Measurements from ENCODE around the gene MBNL1. TPM values are rescaled to one million over a fixed set of nuclear protein-coding genes. Genes with fewer than 3 reads are reported as not detected.
"Not testable (repeated sequence)": the region's sequence is repeated elsewhere in the genome, so short reads cannot be mapped to it uniquely, and the experiment has no call there.

The MBNL1 gene
- total RNA-seq, 2 donors from 2014 or later: 199 to 327 TPM

- H3K9me3 ChIP-seq: no peaks in the 10 kb centered on the region
- TF ChIP-seq CTCF (IDR thresholded peaks at IDR 0.05): no peak
- no peak for DNase-seq (ENCODE audit: low spot score)
- peak overlapping the region; percentile 74 to 86 for H3K27ac ChIP-seq
- no peaks in the 10 kb centered on the region for H3K36me3 ChIP-seq
- peaks cover 0 to 82% of the 10 kb centered on the region in 2 donors for H3K4me1 ChIP-seq
- H3K4me3 ChIP-seq: no peak overlapping the region
- H3K27me3 ChIP-seq: no peaks in the 10 kb centered on the region
These were observed 63.3 kb downstream of the MBNL1 start for GRCh38 chr3:152331998-152332397.

GRCh38 chr3:152333928-152334327 lies 65.2 kb downstream of the MBNL1 start:
- Histone ChIP-seq H3K36me3 (no peaks in the 10 kb centered on the region), H3K27me3 (no peaks in the 10 kb centered on the region), H3K4me1 (peaks cover 0 to 74% of the 10 kb centered on the region in 2 donors), H3K9me3 (no peaks in the 10 kb centered on the region), H3K4me3 (no peak overlapping the region), H3K27ac (peak overlapping the region in 1 of 2 donors; percentile 4)
- DNase-seq (ENCODE audit: low spot score): no peak
- no peak for TF ChIP-seq CTCF (IDR thresholded peaks at IDR 0.05)

DNA sequence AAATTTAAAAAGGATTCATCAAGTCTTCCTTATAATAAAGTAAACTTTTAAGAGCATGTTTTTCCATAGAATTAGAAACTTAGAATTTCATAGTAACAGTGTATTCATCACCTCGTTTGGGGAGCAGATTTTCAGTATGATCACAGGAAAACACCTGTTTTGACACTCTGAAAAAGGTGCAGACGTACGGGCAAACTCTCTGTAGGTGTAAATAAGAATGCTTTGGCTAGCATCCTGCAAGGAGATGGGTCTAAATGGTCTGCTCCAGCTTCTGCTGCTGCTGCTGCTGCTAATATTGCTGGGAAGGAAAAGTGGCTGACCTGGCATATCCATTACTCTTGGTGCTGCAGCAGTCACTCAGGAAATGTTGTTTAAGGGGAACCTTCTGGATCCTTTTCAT lies 66.0 kb downstream of the MBNL1 start:
- no peaks in the 10 kb centered on the region for H3K36me3 ChIP-seq
- H3K4me3 ChIP-seq: no peak overlapping the region
- TF ChIP-seq CTCF (IDR thresholded peaks at IDR 0.05): no peak
- no peak for DNase-seq (ENCODE audit: low spot score)
- H3K4me1 ChIP-seq: peaks cover 0 to 66% of the 10 kb centered on the region in 2 donors
- H3K27ac ChIP-seq: no peak overlapping the region
- H3K9me3 ChIP-seq: no peaks in the 10 kb centered on the region
- no peaks in the 10 kb centered on the region for H3K27me3 ChIP-seq

DNA sequence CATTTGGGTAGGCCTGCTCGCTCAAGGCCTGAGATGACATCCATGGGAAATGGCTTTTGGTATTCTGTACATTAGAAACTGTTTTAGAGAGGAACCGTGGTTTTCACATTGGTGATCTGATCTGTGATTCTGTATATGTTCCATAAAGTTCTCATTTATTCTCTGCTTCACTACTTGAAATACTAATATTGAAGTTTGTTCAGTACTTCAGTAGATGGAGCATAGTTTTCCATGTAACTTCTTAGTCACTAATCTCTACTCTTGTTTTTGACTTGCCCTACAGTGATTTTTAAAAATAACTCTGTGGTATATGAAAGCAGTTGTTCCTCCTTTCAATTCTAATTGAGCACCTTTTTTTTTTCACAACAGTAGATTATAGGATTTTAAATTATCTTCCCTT lies 66.5 kb downstream of the MBNL1 start:
- DNase-seq (ENCODE audit: low spot score): no peak
- TF ChIP-seq CTCF (IDR thresholded peaks at IDR 0.05): no peak
- Histone ChIP-seq H3K27me3 (no peaks in the 10 kb centered on the region), H3K4me3 (no peak overlapping the region), H3K9me3 (no peaks in the 10 kb centered on the region), H3K36me3 (no peaks in the 10 kb centered on the region), H3K27ac (no peak overlapping the region), H3K4me1 (peaks cover 0 to 61% of the 10 kb centered on the region in 2 donors)

DNA sequence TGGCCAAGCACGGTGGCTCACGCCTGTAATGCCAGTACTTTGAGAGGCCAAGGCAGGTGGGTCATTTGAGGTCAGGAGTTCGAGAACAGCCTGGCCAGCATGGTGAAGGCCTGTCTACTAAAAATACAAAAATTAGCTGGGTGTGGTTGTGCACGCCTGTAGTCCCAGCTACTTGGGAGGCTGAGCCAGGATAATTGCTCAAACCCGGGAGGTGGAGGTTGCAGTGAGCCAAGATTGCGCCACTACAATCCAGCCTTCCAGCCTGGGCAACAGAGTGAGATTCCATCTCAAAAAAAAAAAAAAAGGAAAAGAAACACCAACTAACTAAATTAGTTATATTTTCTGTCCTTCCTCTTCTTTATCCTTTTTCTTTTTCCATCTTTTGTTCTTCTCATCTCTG lies 68.6 kb downstream of the MBNL1 start:
- DNase-seq (ENCODE audit: low spot score); H3K27ac ChIP-seq: not testable (repeated sequence)

DNA sequence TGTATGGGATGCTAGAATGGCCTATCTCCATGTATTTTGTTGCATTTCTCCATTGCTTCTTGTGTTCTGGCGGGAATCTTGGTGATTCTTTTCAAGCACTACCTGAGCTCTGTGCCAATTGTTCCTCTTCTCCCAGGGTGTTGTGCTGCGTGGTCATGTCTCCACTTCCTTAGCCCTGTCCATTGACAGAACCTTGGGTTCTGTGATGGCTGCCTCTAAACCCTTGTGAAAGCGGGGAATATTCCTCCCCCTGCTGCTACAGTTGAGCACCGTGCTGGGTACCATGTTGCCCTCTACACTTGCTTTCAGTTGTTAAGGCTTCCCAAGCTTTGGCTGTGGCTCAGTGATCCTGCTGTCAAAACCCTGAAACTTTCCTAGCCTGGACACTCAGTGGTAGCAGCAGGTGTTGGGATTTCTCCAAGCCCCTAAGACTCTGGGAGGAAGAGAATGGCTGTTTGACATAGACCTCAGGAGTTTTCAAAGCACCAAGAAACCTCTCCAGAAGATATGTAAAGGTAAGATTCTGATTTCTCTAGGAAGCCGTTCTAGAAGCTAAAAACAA lies 69.5 kb downstream of the MBNL1 start:
- TF ChIP-seq CTCF (IDR thresholded peaks at IDR 0.05): no peak
- Histone ChIP-seq H3K4me3 (no peak overlapping the region), H3K36me3 (peaks cover 4% of the 10 kb centered on the region), H3K4me1 (peaks cover 0 to 41% of the 10 kb centered on the region in 2 donors), H3K27ac (no peak overlapping the region), H3K9me3 (no peaks in the 10 kb centered on the region), H3K27me3 (no peaks in the 10 kb centered on the region)
- no peak for DNase-seq (ENCODE audit: low spot score)

More for the DNA sequence above, 68.6 kb downstream of the MBNL1 start:
- H3K4me3 ChIP-seq, H3K27me3 ChIP-seq, H3K9me3 ChIP-seq, H3K36me3 ChIP-seq: not testable (repeated sequence)
- H3K4me1 ChIP-seq: peaks cover 0 to 48% of the 10 kb centered on the region in 2 donors

Measured in right atrium auricular region (tissue), 2 donors.